Upper lobe of left lung (tissue), 4 donors: ENCODE results near the gene VPS39.

Experiments used
- CTCF ChIP-seq, 6 experiments: fragments of 450-650 bp in 4 of 6; fragments of 200-600 bp in 2 of 6; sonication (generic) in 2 of 6; IDR thresholded peaks; one replicate each; pipeline ENCODE4 v1.5.1; 2016 to 2019; ENCODE audit warnings: antibody characterized with exemption in 6 of 6
- EP300 ChIP-seq, 4 donors: sonication (generic); formaldehyde crosslinking; IDR thresholded peaks; one replicate each; pipeline ENCODE4 v1.5.1; 2017; ENCODE audit warnings: antibody characterized with exemption in 4 of 4, control low read depth in 2 of 4
- POLR2A ChIP-seq, 4 donors: fragments of 450-650 bp; IDR thresholded peaks; one replicate each; pipeline ENCODE4 v1.5.1; 2016 to 2017; ENCODE audit warnings: antibody characterized with exemption in 4 of 4, mild to moderate bottlenecking in 2 of 4
- POLR2AphosphoS5 ChIP-seq, 2 donors: sonication (generic); formaldehyde crosslinking; IDR thresholded peaks; one replicate each; pipeline ENCODE4 v1.5.1; 2017; ENCODE audit warnings: antibody characterized with exemption in 2 of 2

- TF ChIP-seq CTCF (IDR thresholded peaks at IDR 0.05) (no peak), POLR2AphosphoS5 (IDR thresholded peaks at IDR 0.05) (no peak), POLR2A (IDR thresholded peaks at IDR 0.05) (peak in 1 of 4 donors; percentile 9), EP300 (IDR thresholded peaks at IDR 0.05) (no peak)
These were observed 68.5 kb downstream of the VPS39 start for GRCh38 chr15:42139596-42139995.
